ENCODE results near the gene LGALS7B.

LGALS7B gene

DNA sequence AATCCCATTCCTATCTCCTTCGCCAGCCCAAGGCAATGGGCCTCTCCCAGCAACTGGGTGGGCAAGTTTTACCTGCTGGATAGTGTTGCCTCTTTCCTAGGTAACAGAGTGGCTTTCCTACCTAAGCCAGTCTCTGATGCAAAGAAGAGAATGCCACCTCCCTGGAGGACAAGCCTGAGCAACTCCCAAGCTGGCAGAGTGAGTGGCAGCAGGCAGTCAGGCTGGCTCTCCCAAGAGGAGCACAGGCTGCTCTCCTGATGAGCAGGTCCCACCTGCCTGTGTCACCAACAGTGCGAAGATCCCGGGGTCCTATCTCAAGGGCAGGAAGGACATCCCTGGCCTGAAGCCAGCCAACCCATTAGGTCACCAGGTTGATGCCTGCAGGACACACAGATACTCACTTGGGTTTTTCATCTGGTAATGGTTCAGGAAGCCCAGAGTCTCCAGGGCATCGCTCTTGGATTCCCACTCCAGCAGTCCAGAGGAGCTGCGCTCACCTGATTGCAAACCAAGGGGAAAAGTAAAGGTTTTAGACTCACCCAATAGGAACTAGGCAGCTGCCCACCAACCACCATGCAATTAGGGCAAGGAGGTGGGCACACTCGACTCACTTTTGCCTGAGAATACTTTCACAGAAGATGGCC is 48.1 kb downstream of the LGALS7B start:
- no peak for DNase-seq (ENCODE audit: low read depth)
- TF ChIP-seq CTCF (IDR thresholded peaks at IDR 0.05; ENCODE audit: insufficient read depth, low read depth, low read length, missing control alignments): no peak

GRCh38 chr19:38837656-38838121 is 48.7 kb downstream of the LGALS7B start:
- DNase-seq (ENCODE audit: low read depth): no peak
- no peak overlapping the region for H3K4me3 ChIP-seq (ENCODE audit: low read depth, low read length)
- no peak for TF ChIP-seq CTCF (IDR thresholded peaks at IDR 0.05; ENCODE audit: insufficient read depth, low read depth, low read length, missing control alignments)

More for the DNA sequence above, 48.1 kb downstream of the LGALS7B start:
- H3K4me3 ChIP-seq (ENCODE audit: low read depth, low read length): no peak overlapping the region

DNA sequence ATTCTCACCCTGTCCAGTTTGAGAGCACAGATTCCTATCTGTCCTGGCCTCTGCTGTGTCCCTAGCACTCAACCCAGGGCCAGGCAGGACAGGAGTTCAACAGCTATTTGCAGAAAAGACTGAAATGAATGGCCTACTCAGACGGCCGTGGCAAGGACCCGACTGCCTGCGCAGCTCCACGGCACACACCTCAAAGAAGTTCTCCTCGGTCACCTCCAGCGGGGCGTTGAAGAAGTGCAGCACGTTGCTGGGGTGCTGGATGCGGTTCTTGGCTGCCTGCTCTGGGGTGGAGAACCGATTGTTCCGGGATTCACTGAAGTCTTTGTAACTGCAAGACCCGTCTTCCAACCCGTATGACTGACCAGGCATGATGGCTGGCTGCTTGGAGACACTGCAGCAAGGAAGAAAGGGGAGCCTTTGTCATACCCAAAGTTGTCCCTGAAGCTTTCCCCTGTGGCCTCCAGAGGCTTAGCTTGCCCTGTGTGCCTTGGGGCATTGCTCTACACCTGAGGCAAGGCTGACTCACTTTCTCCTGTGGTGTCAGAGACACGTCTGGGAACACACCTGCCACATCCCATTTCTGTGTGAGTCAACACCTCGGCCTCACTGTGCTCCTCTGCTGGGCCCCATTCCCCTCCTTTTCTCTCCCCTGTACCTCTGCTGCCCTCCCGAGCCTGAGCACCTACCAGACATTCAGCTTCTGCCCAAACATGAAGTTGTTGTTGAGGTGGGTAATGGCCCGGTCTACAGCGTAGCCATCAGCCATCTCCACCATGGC is 49.4 kb downstream of the LGALS7B start:
- DNase-seq (ENCODE audit: low read depth): no peak
- no peak overlapping the region for H3K4me3 ChIP-seq (ENCODE audit: low read depth, low read length)
- TF ChIP-seq CTCF (IDR thresholded peaks at IDR 0.05; ENCODE audit: insufficient read depth, low read depth, low read length, missing control alignments): no peak

DNA sequence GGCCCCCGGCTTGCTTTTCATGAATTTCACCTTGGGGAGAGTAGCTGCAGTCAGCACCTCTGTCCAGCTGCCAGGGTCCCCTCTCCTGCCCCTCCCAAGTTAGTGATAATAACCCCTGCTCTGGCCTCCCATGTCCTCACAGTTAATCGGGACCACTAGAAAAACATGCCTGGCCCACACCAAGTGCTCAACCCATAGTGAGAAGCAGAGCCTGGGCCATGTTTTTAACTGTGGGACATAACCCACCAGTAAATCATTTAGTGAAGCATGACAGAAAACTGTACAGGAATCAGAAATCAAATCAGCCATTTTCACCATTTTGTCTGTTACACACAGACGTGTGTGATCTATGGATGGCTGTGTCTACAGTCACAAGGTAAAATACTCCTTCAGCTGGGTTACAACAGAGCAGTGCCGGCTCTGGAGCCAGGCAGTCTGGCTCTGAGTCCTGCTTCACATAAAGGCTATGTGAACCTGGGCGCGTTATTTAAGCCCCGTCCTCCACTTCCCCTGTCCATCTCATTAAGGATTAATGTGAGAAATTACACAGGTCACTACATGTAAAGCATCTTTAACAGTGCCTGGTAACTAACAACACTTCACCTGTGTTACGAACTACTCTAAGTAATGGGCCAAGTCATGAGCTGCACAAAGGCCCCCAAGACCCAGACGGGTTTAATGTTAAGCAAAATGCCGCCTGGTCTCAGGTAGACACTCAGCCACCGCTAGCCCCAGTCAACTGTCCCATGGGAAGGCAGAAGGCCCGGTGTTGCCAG is 50.2 kb downstream of the LGALS7B start:
- TF ChIP-seq CTCF (IDR thresholded peaks at IDR 0.05; ENCODE audit: insufficient read depth, low read depth, low read length, missing control alignments): no peak
- no peak overlapping the region for H3K4me3 ChIP-seq (ENCODE audit: low read depth, low read length)
- no peak for DNase-seq (ENCODE audit: low read depth)

- TF ChIP-seq CTCF (IDR thresholded peaks at IDR 0.05; ENCODE audit: insufficient read depth, low read depth, low read length, missing control alignments): no peak
- H3K4me3 ChIP-seq (ENCODE audit: low read depth, low read length): no peak overlapping the region
- DNase-seq (ENCODE audit: low read depth): no peak
Measured at GRCh38 chr19:38839816-38840582, 51.0 kb downstream of the LGALS7B start.

- TF ChIP-seq CTCF (IDR thresholded peaks at IDR 0.05; ENCODE audit: insufficient read depth, low read depth, low read length, missing control alignments): no peak
- DNase-seq (ENCODE audit: low read depth): no peak
- H3K4me3 ChIP-seq (ENCODE audit: low read depth, low read length): no peak overlapping the region
Measured at GRCh38 chr19:38840583-38840968, 51.6 kb downstream of the LGALS7B start.

Data from GM12865 (cell line).